ENCODE measurements around the gene IGFBP5. TPM values are rescaled to one million over a fixed set of nuclear protein-coding genes. Genes with fewer than 3 reads are reported as not detected.

The IGFBP5 gene
- total RNA-seq, 2 experiments from 2014 or later, result not detected

- Mint-ChIP-seq H3K36me3 (ENCODE audit: low read depth) (peaks cover 34% of the 10 kb centered on the region), H3K4me3 (peak overlapping the region; percentile 93), H3K27ac (no peak overlapping the region), H3K9me3 (no peaks in the 10 kb centered on the region), H3K4me1 (ENCODE audit: low read depth) (peaks cover 31% of the 10 kb centered on the region), H3K27me3 (peaks cover 55% of the 10 kb centered on the region)
- peak; percentile 11 for ATAC-seq
- TF ChIP-seq CTCF (IDR thresholded peaks at IDR 0.05), result no peak
- peak; percentile 37 for DNase-seq
- ChIA-PET POLR2A (no interaction called here), CTCF (interaction anchor here (0.7 to 1.0 kb wide), 2 partner anchors 60 to 118 kb away, joined by 3 to 4 read pairs; no protein-coding TSS in a partner anchor)
- intact Hi-C loops (cut with micrococcal nuclease), result no loop called here
Measured at GRCh38 chr2:216636551-216637450, 58.5 kb downstream of the IGFBP5 start.

GRCh38 chr2:216635701-216636550, 59.4 kb downstream of the IGFBP5 start:
- intact Hi-C loops (cut with micrococcal nuclease), result no loop called here
- no peak for TF ChIP-seq CTCF (IDR thresholded peaks at IDR 0.05)
- Mint-ChIP-seq H3K4me3 (peak overlapping the region; percentile 93), H3K27ac (no peak overlapping the region), H3K27me3 (peaks cover 60% of the 10 kb centered on the region), H3K36me3 (ENCODE audit: low read depth) (peaks cover 32% of the 10 kb centered on the region), H3K4me1 (ENCODE audit: low read depth) (peaks cover 31% of the 10 kb centered on the region), H3K9me3 (no peaks in the 10 kb centered on the region)
- CTCF ChIA-PET, result interaction anchor here (1.0 kb wide), 1 partner anchor 117 kb away, joined by 4 read pairs; no protein-coding TSS in a partner anchor
- no peak for DNase-seq
- POLR2A ChIA-PET, result interaction anchor here (0.6 kb wide), 1 partner anchor 135 kb away, joined by 4 read pairs; no protein-coding TSS in a partner anchor
- ATAC-seq, result no peak

GRCh38 chr2:216635171-216635570, 60.2 kb downstream of the IGFBP5 start:
- Mint-ChIP-seq H3K9me3 (no peaks in the 10 kb centered on the region), H3K36me3 (ENCODE audit: low read depth) (peaks cover 31% of the 10 kb centered on the region), H3K4me3 (peak overlapping the region; percentile 93), H3K27me3 (peaks cover 62% of the 10 kb centered on the region), H3K4me1 (ENCODE audit: low read depth) (peaks cover 31% of the 10 kb centered on the region), H3K27ac (peak overlapping the region; percentile 39)
- ChIA-PET CTCF (interaction anchor here (1.3 kb wide), 1 partner anchor 37 kb away, joined by 4 read pairs; no protein-coding TSS in a partner anchor), POLR2A (interaction anchor here (0.6 kb wide), 1 partner anchor 134 kb away, joined by 4 read pairs; no protein-coding TSS in a partner anchor)
- DNase-seq (peak; percentile 43), ATAC-seq (no peak)
- intact Hi-C loops (cut with micrococcal nuclease), result no loop called here
- no peak for TF ChIP-seq CTCF (IDR thresholded peaks at IDR 0.05)

GRCh38 chr2:216634370-216635148, 60.8 kb downstream of the IGFBP5 start:
- H3K9me3 Mint-ChIP-seq, result no peaks in the 10 kb centered on the region
- H3K27ac Mint-ChIP-seq, result no peak overlapping the region
- ATAC-seq (no peak), DNase-seq (no peak)
- ChIA-PET CTCF (interaction anchor here (1.2 to 1.3 kb wide), 2 partner anchors 36 to 115 kb away, joined by 3 to 4 read pairs; no protein-coding TSS in a partner anchor), POLR2A (interaction anchor here (1.1 kb wide), 1 partner anchor 15 kb away, joined by 3 read pairs; no protein-coding TSS in a partner anchor)
- TF ChIP-seq CTCF (IDR thresholded peaks at IDR 0.05), result no peak
- peak overlapping the region; percentile 93 for H3K4me3 Mint-ChIP-seq
- H3K27me3 Mint-ChIP-seq, result peaks cover 59% of the 10 kb centered on the region
- intact Hi-C loops (cut with micrococcal nuclease), result no loop called here
- H3K36me3 Mint-ChIP-seq (ENCODE audit: low read depth), result peaks cover 27% of the 10 kb centered on the region
- H3K4me1 Mint-ChIP-seq (ENCODE audit: low read depth), result peaks cover 31% of the 10 kb centered on the region
